Medulla oblongata (tissue), 1 donor: ENCODE results near the gene COQ3.
"Not testable (repeated sequence)": the region's sequence is repeated elsewhere in the genome, so short reads cannot be mapped to it uniquely, and the experiment has no call there.

ENCODE experiments used
- DNase-seq: peaks from one replicate; pipeline ENCODE4 v3.0.0-alpha.2; 2015; ENCODE audit errors: extremely low spot score

Gene COQ3

GRCh38 chr6:99390896-99391295, 3.1 kb downstream of the COQ3 start:
- DNase-seq, result no peak

- no peak for DNase-seq
These were observed 9.5 kb downstream of the COQ3 start for GRCh38 chr6:99384507-99384906.

GRCh38 chr6:99378636-99379035, 15.4 kb downstream of the COQ3 start:
- DNase-seq, result no peak

- DNase-seq, result no peak
These were observed 24.5 kb downstream of the COQ3 start for GRCh38 chr6:99369533-99369932.

- no peak for DNase-seq
These were observed 27.1 kb downstream of the COQ3 start for GRCh38 chr6:99366852-99367251.

- DNase-seq, result no peak
These were observed 30.0 kb downstream of the COQ3 start for GRCh38 chr6:99364026-99364425.

- no peak for DNase-seq
These were observed 31.2 kb downstream of the COQ3 start for GRCh38 chr6:99362678-99363268.

- no peak for DNase-seq
These were observed 34.2 kb downstream of the COQ3 start for GRCh38 chr6:99359800-99360199.

GRCh38 chr6:99356641-99357040, 37.4 kb downstream of the COQ3 start:
- no peak for DNase-seq

- no peak for DNase-seq
These were observed 39.0 kb downstream of the COQ3 start for GRCh38 chr6:99354983-99355382.

GRCh38 chr6:99353126-99353525, 40.9 kb downstream of the COQ3 start:
- DNase-seq, result no peak

- no peak for DNase-seq
These were observed 43.4 kb downstream of the COQ3 start for GRCh38 chr6:99350573-99350972.

GRCh38 chr6:99349171-99350141, 44.5 kb downstream of the COQ3 start, which contains the start of gene FAXC:
TSS of gene FAXC (minus strand) at chr6:99349674. CDS start at chr6:99349372, 302 bp downstream.
- DNase-seq, result peak; percentile 28

- no peak for DNase-seq
These were observed 45.5 kb downstream of the COQ3 start for GRCh38 chr6:99348288-99349170.

GRCh38 chr6:99347804-99348203, 46.2 kb downstream of the COQ3 start:
- DNase-seq, result no peak

GRCh38 chr6:99346595-99346994, 47.4 kb downstream of the COQ3 start:
- no peak for DNase-seq

- no peak for DNase-seq
These were observed 48.8 kb downstream of the COQ3 start for GRCh38 chr6:99345164-99345563.

- no peak for DNase-seq
These were observed 49.7 kb downstream of the COQ3 start for GRCh38 chr6:99344289-99344688.

- no peak for DNase-seq
These were observed 52.0 kb downstream of the COQ3 start for GRCh38 chr6:99341862-99342455.

- DNase-seq, result no peak
These were observed 55.8 kb downstream of the COQ3 start for GRCh38 chr6:99338188-99338587.

GRCh38 chr6:99335298-99335697, 58.7 kb downstream of the COQ3 start:
- not testable (repeated sequence) for DNase-seq
